ENCODE measurements around the gene RAMAC. TPM values are rescaled to one million over a fixed set of nuclear protein-coding genes. Genes with fewer than 3 reads are reported as not detected.

Gene RAMAC
- total and polyA plus RNA-seq, 9 donors: 27.0 to 32.7 (median 30.2) TPM

DNA sequence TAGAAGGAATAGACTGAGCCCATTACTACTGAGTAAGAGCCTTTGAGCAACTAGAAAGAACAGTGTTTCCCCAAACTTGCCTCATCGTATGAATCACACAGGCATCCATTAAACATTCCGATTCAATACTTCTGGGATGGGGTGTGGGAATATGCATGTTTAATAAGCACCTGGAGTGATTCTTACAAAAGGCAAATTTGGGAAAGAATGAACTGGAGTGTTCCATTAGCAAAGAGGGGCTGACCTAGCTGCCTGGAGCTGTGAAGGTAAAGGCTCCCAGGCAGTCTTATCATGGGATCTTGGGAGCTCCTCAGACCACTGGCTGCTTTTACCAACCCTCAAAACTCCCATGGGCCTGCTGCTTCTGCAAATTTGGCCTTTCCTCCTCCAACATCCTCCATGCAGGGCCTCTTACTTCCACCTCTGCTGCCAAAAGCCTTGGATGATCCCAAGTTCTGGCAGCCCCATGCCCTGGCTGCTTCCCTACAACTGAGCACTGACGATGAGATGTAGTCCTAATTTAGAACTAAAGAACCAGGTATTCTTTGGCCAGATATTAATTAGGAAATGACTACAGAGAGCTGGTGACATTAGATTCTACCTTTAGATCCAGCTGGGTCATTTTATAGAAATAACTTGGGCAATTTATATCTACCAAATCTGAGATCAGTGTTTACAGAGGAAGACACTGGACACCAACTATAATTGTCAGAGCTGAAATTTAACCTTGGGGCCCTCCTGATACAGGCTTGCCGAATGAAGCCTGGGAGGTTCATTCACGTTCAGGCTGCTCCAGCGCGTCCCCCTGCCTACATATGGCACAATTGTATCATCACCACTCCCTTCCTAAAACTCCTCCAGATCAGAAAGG lies 22.3 kb upstream of the RAMAC start:
- no CpG with 5 or more reads among the region's 7 CpGs for WGBS (ENCODE audit: insufficient coverage)
- peak; percentile 40 for DNase-seq

GRCh38 chr15:82964890-82965289 lies 21.1 kb upstream of the RAMAC start:
- WGBS (ENCODE audit: insufficient coverage): 98% methylated on average over 4 of the region's 5 CpGs
- no peak for DNase-seq

More for the DNA sequence above, 22.3 kb upstream of the RAMAC start:
- H3K9me3 ChIP-seq (replicated peaks; ENCODE audit: control insufficient read depth, low read depth, low read length): no peaks in the 10 kb centered on the region
- peaks cover 7% of the 10 kb centered on the region for H3K4me1 ChIP-seq (ENCODE audit: control insufficient read depth, insufficient read depth, low read length)
- H3K27me3 ChIP-seq (ENCODE audit: control insufficient read depth, insufficient read depth, low read length): no peaks in the 10 kb centered on the region
- H3K4me3 ChIP-seq (ENCODE audit: low read length): no peak overlapping the region
- peak overlapping the region; percentile 17 for H3K27ac ChIP-seq (ENCODE audit: low read length)
- no peaks in the 10 kb centered on the region for H3K36me3 ChIP-seq (ENCODE audit: control insufficient read depth, insufficient read depth, low read length)

DNA sequence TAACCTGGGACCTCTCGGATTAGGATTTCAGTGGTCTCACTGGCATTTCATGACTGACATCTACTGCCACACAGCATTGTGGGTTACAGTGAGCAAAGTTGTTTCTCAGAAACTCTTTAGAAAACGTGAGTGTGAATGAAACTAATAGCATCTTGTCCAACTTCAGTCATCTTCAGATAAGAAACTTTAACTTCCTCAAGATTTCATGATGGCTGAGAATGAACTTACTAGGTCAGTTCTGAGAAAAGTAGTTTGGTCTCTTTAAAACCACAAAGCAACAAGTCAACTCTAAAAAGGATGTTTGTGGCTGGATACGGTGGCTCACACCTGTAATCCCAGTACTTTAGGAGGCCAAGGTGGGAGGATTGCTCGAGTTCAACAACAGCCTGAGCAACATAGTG lies 19.3 kb upstream of the RAMAC start:
- no peak overlapping the region for H3K27ac ChIP-seq (ENCODE audit: low read length)
- H3K4me1 ChIP-seq (ENCODE audit: control insufficient read depth, insufficient read depth, low read length): peaks cover 3% of the 10 kb centered on the region
- no peak for DNase-seq
- no peaks in the 10 kb centered on the region for H3K27me3 ChIP-seq (ENCODE audit: control insufficient read depth, insufficient read depth, low read length)
- no peaks in the 10 kb centered on the region for H3K36me3 ChIP-seq (ENCODE audit: control insufficient read depth, insufficient read depth, low read length)
- H3K4me3 ChIP-seq (ENCODE audit: low read length): no peak overlapping the region
- 100% methylated on average over 1 of the region's 4 CpGs for WGBS (ENCODE audit: insufficient coverage)
- H3K9me3 ChIP-seq (replicated peaks; ENCODE audit: control insufficient read depth, low read depth, low read length): no peaks in the 10 kb centered on the region

More at GRCh38 chr15:82964890-82965289, 21.1 kb upstream of the RAMAC start:
- peaks cover 3% of the 10 kb centered on the region for H3K4me1 ChIP-seq (ENCODE audit: control insufficient read depth, insufficient read depth, low read length)
- H3K27ac ChIP-seq (ENCODE audit: low read length): no peak overlapping the region
- H3K27me3 ChIP-seq (ENCODE audit: control insufficient read depth, insufficient read depth, low read length): no peaks in the 10 kb centered on the region
- no peaks in the 10 kb centered on the region for H3K36me3 ChIP-seq (ENCODE audit: control insufficient read depth, insufficient read depth, low read length)
- H3K4me3 ChIP-seq (ENCODE audit: low read length): no peak overlapping the region
- H3K9me3 ChIP-seq (replicated peaks; ENCODE audit: control insufficient read depth, low read depth, low read length): no peaks in the 10 kb centered on the region

GRCh38 chr15:82968066-82968465 lies 17.9 kb upstream of the RAMAC start:
- H3K27ac ChIP-seq (ENCODE audit: low read length): no peak overlapping the region
- no peaks in the 10 kb centered on the region for H3K9me3 ChIP-seq (replicated peaks; ENCODE audit: control insufficient read depth, low read depth, low read length)
- WGBS (ENCODE audit: insufficient coverage): 86% methylated on average over 3 of the region's 4 CpGs
- peaks cover 3% of the 10 kb centered on the region for H3K4me1 ChIP-seq (ENCODE audit: control insufficient read depth, insufficient read depth, low read length)
- H3K27me3 ChIP-seq (ENCODE audit: control insufficient read depth, insufficient read depth, low read length): no peaks in the 10 kb centered on the region
- no peak for DNase-seq
- H3K4me3 ChIP-seq (ENCODE audit: low read length): no peak overlapping the region
- no peaks in the 10 kb centered on the region for H3K36me3 ChIP-seq (ENCODE audit: control insufficient read depth, insufficient read depth, low read length)

- WGBS (ENCODE audit: insufficient coverage): no CpG with 5 or more reads among the region's 7 CpGs
- Histone ChIP-seq H3K27ac (ENCODE audit: low read length) (no peak overlapping the region), H3K4me1 (ENCODE audit: control insufficient read depth, insufficient read depth, low read length) (no peaks in the 10 kb centered on the region), H3K27me3 (ENCODE audit: control insufficient read depth, insufficient read depth, low read length) (no peaks in the 10 kb centered on the region), H3K36me3 (ENCODE audit: control insufficient read depth, insufficient read depth, low read length) (no peaks in the 10 kb centered on the region), H3K9me3 (replicated peaks; ENCODE audit: control insufficient read depth, low read depth, low read length) (no peaks in the 10 kb centered on the region), H3K4me3 (ENCODE audit: low read length) (no peak overlapping the region)
- DNase-seq: no peak
Measured at GRCh38 chr15:82969353-82969752, 16.7 kb upstream of the RAMAC start.

GRCh38 chr15:82970078-82970686 lies 15.8 kb upstream of the RAMAC start:
- WGBS (ENCODE audit: insufficient coverage): 58% methylated on average over 2 of the region's 3 CpGs
- H3K4me1 ChIP-seq (ENCODE audit: control insufficient read depth, insufficient read depth, low read length): no peaks in the 10 kb centered on the region
- H3K27ac ChIP-seq (ENCODE audit: low read length): no peak overlapping the region
- H3K36me3 ChIP-seq (ENCODE audit: control insufficient read depth, insufficient read depth, low read length): no peaks in the 10 kb centered on the region
- no peaks in the 10 kb centered on the region for H3K9me3 ChIP-seq (replicated peaks; ENCODE audit: control insufficient read depth, low read depth, low read length)
- DNase-seq: no peak
- H3K27me3 ChIP-seq (ENCODE audit: control insufficient read depth, insufficient read depth, low read length): no peaks in the 10 kb centered on the region
- no peak overlapping the region for H3K4me3 ChIP-seq (ENCODE audit: low read length)

DNA sequence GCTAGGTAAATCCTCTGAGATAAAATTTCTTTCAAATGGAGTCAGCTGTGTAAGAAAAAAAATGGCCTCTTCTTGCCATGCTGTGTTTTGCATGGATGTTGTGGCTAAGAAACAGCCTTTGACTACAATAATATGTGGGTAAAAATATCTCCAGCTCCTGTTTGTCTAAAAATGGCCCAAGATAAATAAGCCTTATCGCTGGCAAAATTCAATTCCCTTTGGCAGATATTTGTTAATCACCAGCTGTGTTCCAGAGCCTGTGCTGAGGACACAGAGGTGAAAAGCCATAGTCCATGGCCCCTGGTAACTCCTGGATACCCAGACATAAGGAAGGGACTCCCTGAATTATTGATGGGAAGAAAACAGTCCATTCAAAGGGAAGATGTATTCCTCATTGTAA lies 15.3 kb upstream of the RAMAC start:
- Histone ChIP-seq H3K27me3 (ENCODE audit: control insufficient read depth, insufficient read depth, low read length) (no peaks in the 10 kb centered on the region), H3K4me1 (ENCODE audit: control insufficient read depth, insufficient read depth, low read length) (no peaks in the 10 kb centered on the region), H3K4me3 (ENCODE audit: low read length) (no peak overlapping the region), H3K36me3 (ENCODE audit: control insufficient read depth, insufficient read depth, low read length) (no peaks in the 10 kb centered on the region), H3K27ac (ENCODE audit: low read length) (no peak overlapping the region), H3K9me3 (replicated peaks; ENCODE audit: control insufficient read depth, low read depth, low read length) (no peaks in the 10 kb centered on the region)
- DNase-seq: no peak
- WGBS (ENCODE audit: insufficient coverage): no CpG with 5 or more reads among the region's 1 CpG

GRCh38 chr15:82971218-82971984 lies 14.6 kb upstream of the RAMAC start:
- no peak for DNase-seq
- H3K4me3 ChIP-seq (ENCODE audit: low read length): no peak overlapping the region
- H3K9me3 ChIP-seq (replicated peaks; ENCODE audit: control insufficient read depth, low read depth, low read length): no peaks in the 10 kb centered on the region
- no CpG with 5 or more reads among the region's 2 CpGs for WGBS (ENCODE audit: insufficient coverage)
- no peak overlapping the region for H3K27ac ChIP-seq (ENCODE audit: low read length)
- H3K4me1 ChIP-seq (ENCODE audit: control insufficient read depth, insufficient read depth, low read length): no peaks in the 10 kb centered on the region
- no peaks in the 10 kb centered on the region for H3K27me3 ChIP-seq (ENCODE audit: control insufficient read depth, insufficient read depth, low read length)
- no peaks in the 10 kb centered on the region for H3K36me3 ChIP-seq (ENCODE audit: control insufficient read depth, insufficient read depth, low read length)

- Histone ChIP-seq H3K9me3 (replicated peaks; ENCODE audit: control insufficient read depth, low read depth, low read length) (no peaks in the 10 kb centered on the region), H3K36me3 (ENCODE audit: control insufficient read depth, insufficient read depth, low read length) (no peaks in the 10 kb centered on the region), H3K4me1 (ENCODE audit: control insufficient read depth, insufficient read depth, low read length) (no peaks in the 10 kb centered on the region), H3K27ac (ENCODE audit: low read length) (no peak overlapping the region), H3K27me3 (ENCODE audit: control insufficient read depth, insufficient read depth, low read length) (no peaks in the 10 kb centered on the region), H3K4me3 (ENCODE audit: low read length) (no peak overlapping the region)
- no CpG with 5 or more reads among the region's 1 CpG for WGBS (ENCODE audit: insufficient coverage)
- no peak for DNase-seq
Measured at GRCh38 chr15:82972990-82973389, 13.0 kb upstream of the RAMAC start.

GRCh38 chr15:82977076-82977475 lies 8.9 kb upstream of the RAMAC start:
- WGBS (ENCODE audit: insufficient coverage): no CpG with 5 or more reads among the region's 1 CpG
- Histone ChIP-seq H3K4me3 (ENCODE audit: low read length) (no peak overlapping the region), H3K36me3 (ENCODE audit: control insufficient read depth, insufficient read depth, low read length) (no peaks in the 10 kb centered on the region), H3K9me3 (replicated peaks; ENCODE audit: control insufficient read depth, low read depth, low read length) (no peaks in the 10 kb centered on the region), H3K4me1 (ENCODE audit: control insufficient read depth, insufficient read depth, low read length) (no peaks in the 10 kb centered on the region), H3K27me3 (ENCODE audit: control insufficient read depth, insufficient read depth, low read length) (no peaks in the 10 kb centered on the region), H3K27ac (ENCODE audit: low read length) (no peak overlapping the region)
- no peak for DNase-seq

Measured in muscle of leg (tissue), 11 donors.